ENCODE data around the gene HOXD12. TPM values are rescaled to one million over a fixed set of nuclear protein-coding genes. Genes with fewer than 3 reads are reported as not detected.

Gene HOXD12
- total RNA-seq, 4 donors from 2014 or later, result not detected

- Histone ChIP-seq H3K36me3 (no peaks in the 10 kb centered on the region), H3K9me3 (no peaks in the 10 kb centered on the region), H3K27me3 (peaks cover 100% of the 10 kb centered on the region), H3K4me3 (no peak overlapping the region), H3K27ac (no peak overlapping the region), H3K4me1 (peaks cover 3 to 49% (median 30%) of the 10 kb centered on the region in 4 donors)
- in situ Hi-C loops (cut with MboI; ENCODE audit: low pct_ligation_motif_present in 1 of 4, low pct_unique_long_range_greater_than_20kb in 1 of 4, low sequenced_read_pairs in 3 of 4) (loop anchor here in 2 of 4 donors (25.0 kb wide), 2 partner anchors 398 to 723 kb away; no protein-coding TSS in a partner anchor), intact Hi-C loops (cut with DNase I; ENCODE audit: low total_unique reads) (loop anchor here (5.0 to 10.0 kb wide), 3 partner anchors 398 to 830 kb away; no protein-coding TSS in a partner anchor)
- WGBS, 2 donors (ENCODE audit: low coverage in 1 of 2), result 0 to 16% methylated on average over 1 to 38 of the region's 40 CpGs
- DNase-seq, result no peak
- TF ChIP-seq POLR2A (IDR thresholded peaks at IDR 0.05) (no peak), POLR2AphosphoS5 (IDR thresholded peaks at IDR 0.05) (no peak), CTCF (IDR thresholded peaks at IDR 0.05) (no peak), EP300 (IDR thresholded peaks at IDR 0.05; ENCODE audit: low read depth) (no peak)
Observed at GRCh38 chr2:176085120-176085788, 14.3 kb upstream of the HOXD12 start.

GRCh38 chr2:176085861-176086771, 13.5 kb upstream of the HOXD12 start:
- TF ChIP-seq POLR2AphosphoS5 (IDR thresholded peaks at IDR 0.05) (no peak), CTCF (IDR thresholded peaks at IDR 0.05) (peak; percentile 23 to 39 (median 33)), POLR2A (IDR thresholded peaks at IDR 0.05) (no peak), EP300 (IDR thresholded peaks at IDR 0.05; ENCODE audit: low read depth) (no peak)
- no peak overlapping the region for H3K4me3 ChIP-seq
- H3K9me3 ChIP-seq, result no peaks in the 10 kb centered on the region
- H3K27me3 ChIP-seq, result peaks cover 100% of the 10 kb centered on the region
- H3K36me3 ChIP-seq, result no peaks in the 10 kb centered on the region
- H3K4me1 ChIP-seq, result peaks cover 3 to 42% (median 24%) of the 10 kb centered on the region in 4 donors
- DNase-seq, result peak; percentile 49
- in situ Hi-C loops (cut with MboI; ENCODE audit: low pct_ligation_motif_present in 1 of 4, low pct_unique_long_range_greater_than_20kb in 1 of 4, low sequenced_read_pairs in 3 of 4) (loop anchor here in 2 of 4 donors (25.0 kb wide), 2 partner anchors 399 to 724 kb away; no protein-coding TSS in a partner anchor), intact Hi-C loops (cut with DNase I; ENCODE audit: low total_unique reads) (loop anchor here (5.0 to 10.0 kb wide), 3 partner anchors 399 to 831 kb away; no protein-coding TSS in a partner anchor)
- H3K27ac ChIP-seq, result no peak overlapping the region
- 0 to 7% methylated on average over 5 to 45 of the region's 46 CpGs for WGBS, 2 donors (ENCODE audit: low coverage in 1 of 2)

GRCh38 chr2:176087330-176088047, 12.1 kb upstream of the HOXD12 start:
- in situ Hi-C loops (cut with MboI; ENCODE audit: low pct_ligation_motif_present in 1 of 4, low pct_unique_long_range_greater_than_20kb in 1 of 4, low sequenced_read_pairs in 3 of 4) (loop anchor here in 2 of 4 donors (25.0 kb wide), 2 partner anchors 400 to 725 kb away; no protein-coding TSS in a partner anchor), intact Hi-C loops (cut with DNase I; ENCODE audit: low total_unique reads) (loop anchor here (5.0 to 10.0 kb wide), 3 partner anchors 400 to 833 kb away; no protein-coding TSS in a partner anchor)
- H3K36me3 ChIP-seq, result no peaks in the 10 kb centered on the region
- H3K9me3 ChIP-seq, result no peaks in the 10 kb centered on the region
- H3K27me3 ChIP-seq, result peaks cover 100% of the 10 kb centered on the region
- H3K27ac ChIP-seq, result no peak overlapping the region
- H3K4me1 ChIP-seq, result peaks cover 0 to 39% (median 21%) of the 10 kb centered on the region in 4 donors
- 45 to 53% methylated on average over 2 to 29 of the region's 29 CpGs for WGBS, 2 donors (ENCODE audit: low coverage in 1 of 2)
- TF ChIP-seq EP300 (IDR thresholded peaks at IDR 0.05; ENCODE audit: low read depth) (no peak), POLR2A (IDR thresholded peaks at IDR 0.05) (no peak), CTCF (IDR thresholded peaks at IDR 0.05) (no peak), POLR2AphosphoS5 (IDR thresholded peaks at IDR 0.05) (no peak)
- peak overlapping the region in 2 of 4 donors; percentile 15 to 48 for H3K4me3 ChIP-seq
- DNase-seq, result no peak

All from transverse colon (tissue), 4 donors.